Measurements from ENCODE around the gene CHN1.

- TF ChIP-seq, protein P1, sequence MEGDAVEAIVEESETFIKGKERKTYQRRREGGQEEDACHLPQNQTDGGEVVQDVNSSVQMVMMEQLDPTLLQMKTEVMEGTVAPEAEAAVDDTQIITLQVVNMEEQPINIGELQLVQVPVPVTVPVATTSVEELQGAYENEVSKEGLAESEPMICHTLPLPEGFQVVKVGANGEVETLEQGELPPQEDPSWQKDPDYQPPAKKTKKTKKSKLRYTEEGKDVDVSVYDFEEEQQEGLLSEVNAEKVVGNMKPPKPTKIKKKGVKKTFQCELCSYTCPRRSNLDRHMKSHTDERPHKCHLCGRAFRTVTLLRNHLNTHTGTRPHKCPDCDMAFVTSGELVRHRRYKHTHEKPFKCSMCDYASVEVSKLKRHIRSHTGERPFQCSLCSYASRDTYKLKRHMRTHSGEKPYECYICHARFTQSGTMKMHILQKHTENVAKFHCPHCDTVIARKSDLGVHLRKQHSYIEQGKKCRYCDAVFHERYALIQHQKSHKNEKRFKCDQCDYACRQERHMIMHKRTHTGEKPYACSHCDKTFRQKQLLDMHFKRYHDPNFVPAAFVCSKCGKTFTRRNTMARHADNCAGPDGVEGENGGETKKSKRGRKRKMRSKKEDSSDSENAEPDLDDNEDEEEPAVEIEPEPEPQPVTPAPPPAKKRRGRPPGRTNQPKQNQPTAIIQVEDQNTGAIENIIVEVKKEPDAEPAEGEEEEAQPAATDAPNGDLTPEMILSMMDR (IDR thresholded peaks at IDR 0.05): no peak
- TF ChIP-seq POLR2A (IDR thresholded peaks at IDR 0.05): no peak
These were observed 210.3 kb downstream of the CHN1 start for GRCh38 chr2:174794851-174795374.

Measured in esophagus squamous epithelium (tissue), 4 donors.